HEK293 (cell line): ENCODE measurements around the gene STAT3.

Experiments
- CTCF ChIA-PET: fragments of 350-600 bp; formaldehyde crosslinking; extraction: SDS; loops from one replicate; lab custom pipeline; 2021; ENCODE audit warnings: antibody characterized with exemption; lab: Yijun Ruan, JAX
- POLR2A ChIA-PET: fragments of 300-600 bp; formaldehyde crosslinking; extraction: SDS; loops from one replicate; lab custom pipeline; 2020; ENCODE audit warnings: antibody characterized with exemption, inconsistent platforms; lab: Yijun Ruan, JAX
- H3K27ac ChIP-seq: fragments of 200-500 bp; sonication (Bioruptor generic); 2 replicates; pipeline ENCODE4 v1.5.1; 2014; ENCODE audit warnings: low read depth, low read length, control low read depth, inconsistent platforms; ENCODE audit errors: extremely low read depth
- H3K36me3 ChIP-seq, 2 experiments: fragments of 200-500 bp in 1 of 2; sonication (Bioruptor generic) in 1 of 2; 1 replicate in 1 of 2; 2 replicates in 1 of 2; pipeline ENCODE4 v1.5.1; 2014 to 2017; ENCODE audit warnings: inconsistent platforms in 2 of 2, low read length in 2 of 2; ENCODE audit not compliant: control insufficient read depth in 2 of 2, insufficient read depth in 1 of 2
- H3K4me1 ChIP-seq: fragments of 200-500 bp; sonication (Bioruptor generic); 2 replicates; pipeline ENCODE4 v1.5.1; 2014; ENCODE audit warnings: mild to moderate bottlenecking, low read length, inconsistent platforms; ENCODE audit not compliant: control insufficient read depth, insufficient read depth
- H3K4me3 ChIP-seq: 2 replicates; pipeline ENCODE4 v1.5.1; 2011; ENCODE audit warnings: low read depth, mild to moderate bottlenecking, control low read depth, low read length, moderate library complexity
- H3K9me3 ChIP-seq: fragments of 200-500 bp; sonication (Bioruptor generic); 2 replicates; pipeline ENCODE4 v1.5.1; 2014; ENCODE audit warnings: low read depth, low read length, inconsistent platforms; ENCODE audit not compliant: control insufficient read depth, insufficient read depth
- BCL11B ChIP-seq: fragments of 450-650 bp; formaldehyde crosslinking; IDR thresholded peaks from 2 replicates; pipeline ENCODE4 v1.5.1; 2016; ENCODE audit warnings: low read depth, missing biosample characterization, missing genetic modification characterization
- KLF7 ChIP-seq: fragments of 450-650 bp; formaldehyde crosslinking; IDR thresholded peaks from 2 replicates; pipeline ENCODE4 v1.5.1; 2016; ENCODE audit warnings: missing biosample characterization, missing genetic modification characterization, borderline replicate concordance
- RBAK ChIP-seq: fragments of 450-650 bp; formaldehyde crosslinking; IDR thresholded peaks from 2 replicates; pipeline ENCODE4 v1.5.1; 2016; ENCODE audit warnings: missing biosample characterization, missing genetic modification characterization
- SP7 ChIP-seq: fragments of 450-650 bp; formaldehyde crosslinking; IDR thresholded peaks from 2 replicates; pipeline ENCODE4 v1.5.1; 2016; ENCODE audit warnings: missing biosample characterization, missing genetic modification characterization
- ZBTB21 ChIP-seq: fragments of 450-650 bp; formaldehyde crosslinking; IDR thresholded peaks from 2 replicates; pipeline ENCODE4 v1.5.1; 2017; ENCODE audit warnings: missing biosample characterization, missing genetic modification characterization
- ZBTB26 ChIP-seq: fragments of 450-650 bp; formaldehyde crosslinking; optimal IDR thresholded peaks from 2 replicates; pipeline ENCODE3; 2016; ENCODE audit warnings: missing biosample characterization, mild to moderate bottlenecking, missing genetic modification characterization
- ZBTB6 ChIP-seq: fragments of 450-650 bp; formaldehyde crosslinking; IDR thresholded peaks from 2 replicates; pipeline ENCODE4 v1.5.1; 2017; ENCODE audit warnings: missing biosample characterization, missing genetic modification characterization
- ZBTB7A ChIP-seq: fragments of 450-650 bp; formaldehyde crosslinking; IDR thresholded peaks from 2 replicates; pipeline ENCODE4 v1.5.1; 2016; ENCODE audit warnings: low read depth, missing biosample characterization, missing genetic modification characterization
- ZEB2 ChIP-seq: fragments of 450-650 bp; formaldehyde crosslinking; IDR thresholded peaks from 2 replicates; pipeline ENCODE4 v1.5.1; 2016; ENCODE audit warnings: missing biosample characterization, missing genetic modification characterization
- ZNF10 ChIP-seq: fragments of 450-650 bp; formaldehyde crosslinking; IDR thresholded peaks from 2 replicates; pipeline ENCODE4 v1.5.1; 2017; ENCODE audit warnings: missing biosample characterization, missing genetic modification characterization
- ZNF138 ChIP-seq: fragments of 450-650 bp; formaldehyde crosslinking; IDR thresholded peaks from 2 replicates; pipeline ENCODE4 v1.5.1; 2016; ENCODE audit warnings: missing biosample characterization, missing genetic modification characterization, borderline replicate concordance
- ZNF148 ChIP-seq: fragments of 450-650 bp; formaldehyde crosslinking; IDR thresholded peaks from 2 replicates; pipeline ENCODE4 v1.5.0; 2017; ENCODE audit warnings: missing biosample characterization, missing genetic modification characterization, borderline replicate concordance
- ZNF169 ChIP-seq: fragments of 450-650 bp; formaldehyde crosslinking; IDR thresholded peaks from 2 replicates; pipeline ENCODE4 v1.5.1; 2016; ENCODE audit warnings: missing biosample characterization, missing genetic modification characterization
- ZNF24 ChIP-seq: fragments of 450-650 bp; formaldehyde crosslinking; IDR thresholded peaks from 2 replicates; pipeline ENCODE4 v1.5.1; 2016; ENCODE audit warnings: missing biosample characterization, missing genetic modification characterization
- ZNF335 ChIP-seq: fragments of 450-650 bp; formaldehyde crosslinking; conservative IDR thresholded peaks from 2 replicates; pipeline ENCODE4 v1.5.1; 2016; ENCODE audit warnings: missing biosample characterization, missing genetic modification characterization
- ZNF341 ChIP-seq: fragments of 450-650 bp; formaldehyde crosslinking; IDR thresholded peaks from 2 replicates; pipeline ENCODE4; 2016; ENCODE audit warnings: low read depth, missing biosample characterization, missing genetic modification characterization
- ZNF350 ChIP-seq: fragments of 450-650 bp; formaldehyde crosslinking; IDR thresholded peaks from 2 replicates; pipeline ENCODE4 v1.5.0; 2017; ENCODE audit warnings: missing biosample characterization, mild to moderate bottlenecking, missing genetic modification characterization
- ZNF354C ChIP-seq: fragments of 450-650 bp; formaldehyde crosslinking; IDR thresholded peaks from 2 replicates; pipeline ENCODE4 v1.5.1; 2016; ENCODE audit warnings: missing biosample characterization, missing genetic modification characterization, low read depth, borderline replicate concordance
- ZNF398 ChIP-seq: fragments of 450-650 bp; formaldehyde crosslinking; IDR thresholded peaks from 2 replicates; pipeline ENCODE4 v1.5.1; 2017; ENCODE audit warnings: missing biosample characterization, missing genetic modification characterization
- ZNF48 ChIP-seq: fragments of 450-650 bp; formaldehyde crosslinking; IDR thresholded peaks from 2 replicates; pipeline ENCODE4 v1.5.1; 2016; ENCODE audit warnings: missing biosample characterization, missing genetic modification characterization
- ZNF501 ChIP-seq: fragments of 450-650 bp; formaldehyde crosslinking; IDR thresholded peaks from 2 replicates; pipeline ENCODE4 v1.5.1; 2016; ENCODE audit warnings: missing biosample characterization, missing genetic modification characterization
- ZNF513 ChIP-seq: fragments of 450-650 bp; IDR thresholded peaks from 2 replicates; pipeline ENCODE4 v1.5.1; 2018; ENCODE audit warnings: missing biosample characterization, missing genetic modification characterization
- ZNF548 ChIP-seq: fragments of 450-650 bp; formaldehyde crosslinking; IDR thresholded peaks from 2 replicates; pipeline ENCODE4 v1.5.1; 2016; ENCODE audit warnings: missing biosample characterization, missing genetic modification characterization
- ZNF623 ChIP-seq: fragments of 450-650 bp; formaldehyde crosslinking; IDR thresholded peaks from 2 replicates; pipeline ENCODE4 v1.5.1; 2016; ENCODE audit warnings: missing biosample characterization, missing genetic modification characterization
- ZNF624 ChIP-seq: fragments of 450-650 bp; formaldehyde crosslinking; IDR thresholded peaks from 2 replicates; pipeline ENCODE4 v1.5.1; 2017; ENCODE audit warnings: missing biosample characterization, missing genetic modification characterization
- ZNF654 ChIP-seq: fragments of 450-650 bp; formaldehyde crosslinking; IDR thresholded peaks from 2 replicates; pipeline ENCODE4 v1.5.1; 2016; ENCODE audit warnings: low read depth, missing biosample characterization, missing genetic modification characterization
- ZNF660 ChIP-seq: fragments of 450-650 bp; IDR thresholded peaks from 2 replicates; pipeline ENCODE4 v1.5.1; 2018; ENCODE audit warnings: missing biosample characterization, mild to moderate bottlenecking, missing genetic modification characterization

Gene STAT3

GRCh38 chr17:42276359-42276608, 112.0 kb downstream of the STAT3 start, which contains the start of gene STAT5B:
TSS of gene STAT5B (minus strand) at chr17:42276391. CDS start at chr17:42232127, 44,264 bp downstream.
- Histone ChIP-seq H3K9me3 (no peaks in the 10 kb centered on the region), H3K4me3 (peak within 1 kb of the TSS; percentile 84), H3K36me3 (no peaks in the 10 kb centered on the region), H3K27ac (peak within 1 kb of the TSS; percentile 85; the same call in 1 of the 2 replicates), H3K4me1 (peaks cover 36% of the 10 kb centered on the region)
- POLR2A ChIA-PET = interaction anchor here (0.6 to 1.7 kb wide), 3 partner anchors 33 to 255 kb away, joined by 3 to 5 read pairs (median 3); no protein-coding TSS in a partner anchor
- CTCF ChIA-PET = interaction anchor here (1.0 to 1.8 kb wide), 2 partner anchors 54 to 251 kb away, joined by 3 to 9 read pairs; no protein-coding TSS in a partner anchor
- no peak for TF ChIP-seq ZBTB7A
- TF ChIP-seq ZNF341 (tag by site-specific recombination) = no peak
- TF ChIP-seq SP7 = no peak
- no peak for TF ChIP-seq ZNF398 (tag by site-specific recombination)
- TF ChIP-seq ZNF48 (tag by site-specific recombination) = no peak
- TF ChIP-seq BCL11B (tag by site-specific recombination) = no peak
- no peak for TF ChIP-seq KLF7 (tag by site-specific recombination)
- no peak for TF ChIP-seq ZNF354C
- TF ChIP-seq ZBTB26 (tag by site-specific recombination) = no peak
- TF ChIP-seq ZNF501 (tag by site-specific recombination) = no peak
- TF ChIP-seq RBAK (tag by site-specific recombination) = no peak
- TF ChIP-seq ZNF24 = no peak
- TF ChIP-seq ZBTB21 (tag by site-specific recombination) = no peak
- TF ChIP-seq ZNF138 (tag by site-specific recombination) = no peak
- no peak for TF ChIP-seq ZBTB6 (tag by site-specific recombination)
- no peak for TF ChIP-seq ZEB2 (tag by site-specific recombination)

- Histone ChIP-seq H3K4me3 (peak overlapping the region; percentile 84), H3K36me3 (no peaks in the 10 kb centered on the region), H3K4me1 (peaks cover 41% of the 10 kb centered on the region), H3K27ac (peak overlapping the region; percentile 85; the same call in 1 of the 2 replicates), H3K9me3 (no peaks in the 10 kb centered on the region)
- ChIA-PET POLR2A (interaction anchor here (0.6 to 1.7 kb wide), 8 partner anchors 24 to 545 kb away, joined by 3 to 11 read pairs (median 4); no protein-coding TSS in a partner anchor), CTCF (interaction anchor here (0.7 to 1.8 kb wide), 4 partner anchors 39 to 569 kb away, joined by 3 to 9 read pairs (median 4); no protein-coding TSS in a partner anchor)
- TF ChIP-seq ZNF548 = no peak
- no peak for TF ChIP-seq ZNF148 (tag by site-specific recombination)
- TF ChIP-seq ZNF660 (tag by site-specific recombination) = 0 out of 2 replicates have a peak, but pooled peaks have one; percentile 10
- no peak for TF ChIP-seq RBAK (tag by site-specific recombination)
- TF ChIP-seq ZNF624 (tag by site-specific recombination) = no peak
- peak; percentile 79 for TF ChIP-seq ZNF335
- TF ChIP-seq ZNF513 (tag by site-specific recombination) = no peak
- TF ChIP-seq ZNF654 = no peak
- TF ChIP-seq ZNF350 (tag by site-specific recombination) = no peak
- TF ChIP-seq ZNF10 (tag by site-specific recombination) = no peak
- TF ChIP-seq ZNF169 (tag by site-specific recombination) = no peak
- TF ChIP-seq ZNF623 = no peak
These were observed 112.5 kb downstream of the STAT3 start for GRCh38 chr17:42275527-42276358.
